IPS-11a (cell line): ENCODE results near the gene CDC42.
"Not testable (repeated sequence)": the region's sequence is repeated elsewhere in the genome, so short reads cannot be mapped to it uniquely, and the experiment has no call there.

ENCODE experiments used
- H3K4me3 ChIP-seq: one replicate; pipeline ENCODE4 v1.5.1; 2013; ENCODE audit warnings: low read depth, low read length, control low read depth

The CDC42 gene

DNA sequence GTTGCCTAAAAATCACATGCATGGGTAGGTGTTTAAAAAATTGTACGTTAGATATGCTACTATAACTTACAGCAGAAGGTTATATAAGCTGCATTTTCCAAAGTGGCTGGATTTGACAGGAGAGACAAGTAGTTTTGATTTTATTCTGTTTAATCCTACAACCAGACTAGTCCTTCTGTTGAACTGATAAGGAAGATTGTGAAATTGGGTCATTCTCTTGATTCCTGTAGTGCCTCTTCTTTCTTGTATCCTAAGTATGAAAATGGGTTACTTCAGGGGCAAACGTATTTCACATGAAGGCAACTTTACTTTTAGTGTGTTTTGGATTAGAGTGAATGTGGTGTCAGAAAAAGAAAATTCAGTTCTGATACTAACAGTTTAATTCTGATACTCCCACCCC is 19.0 kb downstream of the CDC42 start:
- no peak overlapping the region for H3K4me3 ChIP-seq

GRCh38 chr1:22074803-22075202 is 22.3 kb downstream of the CDC42 start:
- H3K4me3 ChIP-seq = no peak overlapping the region

GRCh38 chr1:22075718-22076117 is 23.2 kb downstream of the CDC42 start:
- H3K4me3 ChIP-seq = no peak overlapping the region

DNA sequence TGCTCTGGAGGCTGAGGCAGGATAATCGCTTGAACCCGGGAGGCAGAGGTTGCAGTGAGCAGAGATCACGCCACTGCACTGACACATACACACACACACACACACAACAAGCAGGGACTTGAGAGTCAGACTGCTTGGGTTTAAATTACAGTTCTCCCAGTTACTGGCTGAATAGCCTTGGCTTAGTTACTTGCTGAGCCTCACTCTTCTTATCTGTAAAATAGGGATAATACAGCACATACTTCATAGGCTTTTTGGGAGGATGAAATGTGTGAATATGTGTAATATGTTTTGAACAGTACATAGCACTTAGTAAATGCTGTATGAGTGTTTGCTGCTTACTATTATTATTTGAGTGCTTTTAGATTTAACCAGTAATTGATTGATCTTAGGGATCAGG is 23.8 kb downstream of the CDC42 start:
- no peak overlapping the region for H3K4me3 ChIP-seq

- H3K4me3 ChIP-seq = no peak overlapping the region
These were observed 25.2 kb downstream of the CDC42 start for GRCh38 chr1:22077728-22078127.

DNA sequence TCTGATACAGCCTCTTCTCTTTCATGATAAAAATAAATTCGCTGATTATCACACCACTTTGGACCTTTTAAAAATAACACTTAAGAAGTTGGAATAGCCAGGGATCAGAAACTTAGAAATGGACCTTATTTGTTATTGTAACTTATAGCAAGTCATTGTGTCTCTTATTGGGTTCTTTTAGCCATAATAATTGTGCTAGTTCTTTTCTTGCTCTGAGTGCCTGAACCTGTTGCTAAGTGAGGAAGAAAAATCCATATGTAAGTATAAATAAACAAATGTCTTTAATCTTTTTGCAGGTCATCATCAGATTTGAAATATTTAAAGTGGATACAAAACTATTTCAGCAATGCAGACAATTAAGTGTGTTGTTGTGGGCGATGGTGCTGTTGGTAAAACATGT is 25.6 kb downstream of the CDC42 start:
- H3K4me3 ChIP-seq = no peak overlapping the region

DNA sequence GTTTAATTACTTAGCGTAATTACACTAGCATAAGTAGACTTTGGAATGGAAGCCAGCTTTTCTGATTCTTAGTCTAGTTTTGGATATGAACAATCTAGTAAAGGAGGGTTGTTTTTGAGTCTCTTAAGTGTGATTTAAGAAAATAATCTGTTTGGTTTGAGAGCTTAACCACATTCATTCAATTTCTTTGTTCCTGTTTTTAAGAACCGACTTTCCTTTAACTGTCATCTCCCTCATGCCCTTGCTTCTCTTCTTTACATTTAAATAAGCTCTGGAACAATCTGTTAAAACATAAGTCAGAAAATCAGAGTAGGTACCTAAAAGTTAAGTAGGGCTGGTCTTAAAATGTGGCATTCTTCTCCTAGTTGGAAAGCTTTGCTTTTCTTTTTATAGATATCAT is 27.7 kb downstream of the CDC42 start:
- H3K4me3 ChIP-seq = no peak overlapping the region

GRCh38 chr1:22088331-22088730 is 35.8 kb downstream of the CDC42 start:
- no peak overlapping the region for H3K4me3 ChIP-seq

GRCh38 chr1:22089134-22089571 is 36.6 kb downstream of the CDC42 start:
- H3K4me3 ChIP-seq = no peak overlapping the region

DNA sequence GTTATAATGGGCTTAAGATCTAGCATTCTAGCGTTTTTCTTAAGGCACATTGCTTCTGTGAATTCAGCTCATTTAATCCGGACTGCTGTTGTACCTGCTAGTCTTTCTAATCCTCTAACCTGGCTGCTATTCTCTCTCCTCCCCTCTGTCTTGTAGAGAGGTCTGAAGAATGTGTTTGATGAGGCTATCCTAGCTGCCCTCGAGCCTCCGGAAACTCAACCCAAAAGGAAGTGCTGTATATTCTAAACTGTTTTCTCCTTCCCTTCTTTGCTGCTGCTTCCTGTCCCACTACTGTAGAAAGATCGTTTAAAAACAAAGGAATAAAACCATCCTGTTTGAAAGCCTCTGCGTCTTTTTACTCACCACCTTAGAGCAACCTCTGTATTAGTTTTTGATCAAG is 37.3 kb downstream of the CDC42 start:
- no peak overlapping the region for H3K4me3 ChIP-seq

DNA sequence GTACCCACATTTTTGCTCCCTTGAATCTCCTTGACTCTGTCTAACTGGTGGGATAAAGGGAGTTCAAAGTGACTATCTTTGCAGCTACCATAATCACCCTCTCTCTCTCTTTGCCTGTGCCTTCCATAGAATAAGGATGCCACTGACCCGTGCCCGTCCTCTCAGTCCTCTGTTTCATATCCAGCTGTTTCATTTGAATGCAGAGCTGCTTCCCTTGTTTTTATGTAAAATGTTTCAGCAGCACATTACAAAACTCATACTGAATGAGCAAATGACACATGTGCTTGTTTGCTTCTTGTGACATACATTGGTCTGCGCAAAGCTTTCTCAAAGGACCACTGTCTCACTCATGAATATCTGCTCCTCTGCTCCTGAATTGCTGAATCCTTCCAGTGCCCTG is 38.4 kb downstream of the CDC42 start:
- H3K4me3 ChIP-seq = no peak overlapping the region

DNA sequence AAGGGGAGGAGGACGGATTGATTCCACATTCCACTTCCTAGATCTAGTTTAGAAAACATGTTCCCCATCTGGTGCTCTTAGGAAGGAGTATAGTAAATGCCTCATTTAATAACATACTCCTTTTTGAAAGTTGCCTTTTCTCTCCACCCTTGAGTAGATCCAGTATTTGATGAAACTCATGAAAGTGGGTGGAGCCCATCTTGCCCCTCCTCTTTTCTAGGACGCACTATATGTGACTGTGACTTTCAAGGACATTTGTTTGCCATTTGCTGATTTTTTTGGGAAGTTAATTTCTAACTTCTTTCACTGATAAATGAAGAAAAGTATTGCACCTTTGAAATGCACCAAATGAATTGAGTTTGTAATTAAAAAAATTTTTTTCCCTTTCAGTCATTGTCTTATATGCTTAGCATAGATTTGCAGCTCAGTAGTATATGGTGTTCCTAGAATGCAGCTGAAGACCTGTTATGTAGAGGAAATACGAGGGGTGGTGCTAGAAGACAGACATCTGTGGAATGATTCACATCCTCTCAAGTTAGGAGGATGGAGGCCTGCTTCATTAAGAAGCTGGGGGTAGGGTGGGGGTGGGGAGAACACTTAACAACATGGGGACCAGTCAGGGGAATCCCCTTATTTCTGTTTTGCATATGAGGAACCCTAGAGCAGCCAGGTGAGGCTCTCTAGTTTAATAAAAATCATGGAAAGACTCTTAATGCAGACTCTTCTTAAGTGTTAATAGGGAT is 39.7 kb downstream of the CDC42 start:
- not testable (repeated sequence) for H3K4me3 ChIP-seq

- no peak overlapping the region for H3K4me3 ChIP-seq
These were observed 41.0 kb downstream of the CDC42 start for GRCh38 chr1:22093513-22093912.

GRCh38 chr1:22096036-22096435 is 43.5 kb downstream of the CDC42 start:
- no peak overlapping the region for H3K4me3 ChIP-seq

GRCh38 chr1:22096463-22096862 is 44.0 kb downstream of the CDC42 start:
- no peak overlapping the region for H3K4me3 ChIP-seq

- H3K4me3 ChIP-seq = no peak overlapping the region
These were observed 46.2 kb downstream of the CDC42 start for GRCh38 chr1:22098752-22099151.

GRCh38 chr1:22100168-22100567 is 47.7 kb downstream of the CDC42 start:
- H3K4me3 ChIP-seq = no peak overlapping the region

- no peak overlapping the region for H3K4me3 ChIP-seq
These were observed 48.7 kb downstream of the CDC42 start for GRCh38 chr1:22101199-22101598.

GRCh38 chr1:22101995-22102394 is 49.5 kb downstream of the CDC42 start:
- no peak overlapping the region for H3K4me3 ChIP-seq

- H3K4me3 ChIP-seq = no peak overlapping the region
These were observed 50.2 kb downstream of the CDC42 start for GRCh38 chr1:22102746-22103145.

DNA sequence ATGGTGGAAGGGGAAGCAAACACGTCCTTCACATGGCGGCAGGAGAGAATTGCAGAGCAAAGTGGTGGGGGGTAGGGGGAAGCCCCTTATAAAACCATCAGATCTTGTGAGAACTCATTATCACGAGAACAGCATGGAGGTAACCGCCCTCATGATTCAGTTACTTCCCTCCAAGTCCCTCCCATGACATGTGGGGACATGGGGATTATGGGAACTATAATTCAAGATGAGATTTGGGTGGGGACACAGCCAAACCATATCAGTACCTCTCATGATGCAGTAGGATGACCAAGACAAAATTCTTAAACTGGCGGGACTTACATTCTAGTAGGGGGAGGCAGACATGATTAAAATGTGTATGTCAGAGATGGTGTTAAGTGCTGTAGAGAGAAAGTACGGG is 51.6 kb downstream of the CDC42 start:
- H3K4me3 ChIP-seq = no peak overlapping the region

DNA sequence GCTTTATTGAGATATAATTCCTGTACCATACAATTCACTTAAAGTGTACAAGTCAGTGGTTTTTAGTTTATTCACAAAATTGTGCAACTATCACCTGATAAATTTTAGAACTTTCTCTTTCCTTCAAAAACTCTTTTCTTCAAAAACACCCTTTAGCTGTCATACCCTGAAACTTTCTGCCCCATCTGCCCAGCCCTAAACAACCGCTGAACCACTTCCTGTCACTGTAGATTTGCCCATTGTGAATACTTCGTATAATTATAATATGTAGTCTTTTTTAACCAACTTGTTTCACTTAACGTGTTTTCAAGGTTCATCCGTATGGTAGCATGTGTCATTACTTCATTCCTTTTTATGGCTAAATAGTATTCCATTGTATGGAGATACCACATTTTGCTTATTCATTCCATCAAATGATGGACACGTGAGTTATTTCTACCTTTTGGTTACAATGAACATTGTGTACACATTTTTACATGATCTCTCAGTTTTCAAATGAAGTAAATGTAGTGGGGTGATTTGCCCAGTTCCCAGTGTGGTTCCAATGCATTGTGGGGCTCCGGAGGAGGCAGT is 52.4 kb downstream of the CDC42 start:
- no peak overlapping the region for H3K4me3 ChIP-seq
